Fibroblast of skin of back (primary cell): ENCODE data around the gene HFE.
"Not testable (repeated sequence)": the region's sequence is repeated elsewhere in the genome, so short reads cannot be mapped to it uniquely, and the experiment has no call there.

ENCODE experiments used
- DNase-seq: peaks from one replicate; pipeline ENCODE4 v3.0.0-alpha.2; 2013

HFE gene

GRCh38 chr6:26113570-26113969 is 26.3 kb downstream of the HFE start:
- DNase-seq = no peak

- DNase-seq = no peak
Measured at GRCh38 chr6:26115226-26115625, 28.0 kb downstream of the HFE start.

GRCh38 chr6:26116267-26116666 is 29.0 kb downstream of the HFE start:
- no peak for DNase-seq

GRCh38 chr6:26118999-26119398 is 31.8 kb downstream of the HFE start:
- DNase-seq = no peak

- DNase-seq = not testable (repeated sequence)
Measured at GRCh38 chr6:26120115-26120514, 32.9 kb downstream of the HFE start.

DNA sequence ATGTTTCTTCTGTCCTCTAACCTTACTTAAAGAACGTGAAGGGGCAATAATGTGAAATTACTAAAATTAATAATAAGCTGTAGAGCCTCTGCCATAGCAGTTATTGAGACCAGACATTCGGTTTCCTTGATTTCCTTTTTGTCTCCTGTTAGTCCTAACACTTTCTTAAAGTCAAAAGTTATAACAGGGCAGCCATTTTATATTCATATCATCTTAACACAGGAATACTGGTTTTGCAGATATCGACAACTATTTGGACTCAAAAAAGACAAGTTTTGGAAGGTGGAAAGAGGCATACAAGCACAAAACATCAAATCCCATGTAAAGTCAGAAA is 33.5 kb downstream of the HFE start:
- DNase-seq = no peak

DNA sequence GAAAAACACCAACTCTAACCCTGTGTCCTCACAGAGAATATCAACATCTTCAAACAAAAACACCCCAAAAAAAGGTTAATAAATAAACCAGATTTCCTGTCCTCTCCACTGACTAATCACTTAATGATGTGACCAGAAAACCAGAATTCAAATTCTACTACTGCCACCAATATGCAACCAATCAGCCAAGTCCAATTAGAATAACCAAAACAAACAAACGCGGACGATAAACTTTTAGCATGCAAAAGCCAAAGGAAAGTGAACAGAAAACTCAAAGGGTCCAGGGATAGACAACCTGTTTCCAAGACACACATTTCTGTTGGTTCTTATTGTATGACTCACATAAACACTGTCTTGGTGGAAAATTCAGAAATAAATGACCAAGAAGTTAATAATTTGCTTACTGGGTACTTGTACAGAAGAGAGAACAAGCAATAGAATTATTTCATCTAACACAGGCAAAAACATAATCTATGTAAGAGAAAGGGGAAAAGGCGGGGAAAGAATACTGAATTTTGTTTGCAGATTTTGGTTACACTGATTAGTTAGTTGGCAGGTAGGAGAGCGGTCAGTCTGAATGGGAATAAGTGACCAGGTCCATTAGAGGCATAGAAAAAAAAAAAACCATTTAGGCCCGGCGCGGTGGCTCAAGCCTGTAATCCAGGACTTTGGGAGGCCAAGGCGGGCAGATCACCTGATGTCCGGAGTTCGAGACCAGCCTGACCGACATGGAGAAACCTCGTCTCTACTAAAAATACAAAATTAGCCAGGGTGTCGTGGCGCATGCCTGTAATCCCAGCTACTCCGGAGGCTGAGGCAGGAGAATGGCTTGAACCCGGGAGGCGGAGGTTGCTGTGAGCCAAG is 34.1 kb downstream of the HFE start:
- DNase-seq = no peak

DNA sequence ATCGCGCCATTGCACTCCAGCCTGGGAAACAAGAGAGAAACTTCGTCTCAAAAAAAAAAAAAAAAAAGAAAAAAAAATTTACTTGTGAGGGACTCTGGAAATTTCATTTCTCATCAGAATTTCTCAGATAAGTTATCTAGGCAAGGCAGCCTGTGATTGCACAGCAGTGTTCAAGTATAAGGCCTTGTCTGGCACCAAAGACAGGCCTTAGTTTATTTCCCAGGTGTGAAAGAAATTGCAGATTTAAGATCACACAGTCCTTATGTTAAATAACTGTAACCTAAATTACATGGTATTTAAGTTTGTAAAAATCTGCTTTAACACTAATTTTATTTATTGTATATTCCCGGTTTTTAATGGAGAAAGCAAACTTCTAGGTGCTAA is 34.8 kb downstream of the HFE start:
- no peak for DNase-seq

GRCh38 chr6:26122402-26122792 is 35.2 kb downstream of the HFE start:
- DNase-seq = peak; percentile 45

GRCh38 chr6:26122793-26123674 is 35.8 kb downstream of the HFE start:
- peak; percentile 99 for DNase-seq

- no peak for DNase-seq
Measured at GRCh38 chr6:26123675-26123946, 36.4 kb downstream of the HFE start.

GRCh38 chr6:26123947-26124780 is 36.9 kb downstream of the HFE start:
- DNase-seq = peak; percentile 99

- DNase-seq = peak; percentile 23
Measured at GRCh38 chr6:26124781-26125685, 37.8 kb downstream of the HFE start.

GRCh38 chr6:26126394-26127235 is 39.4 kb downstream of the HFE start:
- DNase-seq = no peak

GRCh38 chr6:26128013-26128771 is 41.0 kb downstream of the HFE start:
- no peak for DNase-seq

GRCh38 chr6:26129656-26130055 is 42.4 kb downstream of the HFE start:
- no peak for DNase-seq

GRCh38 chr6:26130581-26131249 is 43.5 kb downstream of the HFE start:
- no peak for DNase-seq

GRCh38 chr6:26131618-26132017 is 44.4 kb downstream of the HFE start:
- no peak for DNase-seq

DNA sequence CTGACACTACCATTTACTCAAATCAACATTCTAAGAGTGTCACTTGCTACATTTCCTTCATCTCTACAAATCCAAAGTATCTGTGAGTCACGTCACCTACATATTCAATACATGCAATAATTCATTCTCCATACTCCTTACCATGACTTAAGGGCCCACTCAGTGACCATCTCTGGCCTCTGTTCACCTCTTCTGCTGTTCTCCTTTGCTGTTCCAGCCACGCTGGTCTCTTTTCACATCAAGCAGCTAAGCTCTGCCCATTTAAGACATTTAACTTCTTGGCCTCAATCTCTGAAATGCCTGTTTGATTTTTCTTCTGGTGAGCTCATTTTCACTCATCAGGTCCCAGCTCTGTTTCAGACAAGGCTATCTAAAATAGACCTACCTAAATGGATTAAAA is 46.5 kb downstream of the HFE start:
- no peak for DNase-seq

GRCh38 chr6:26136321-26136720 is 49.1 kb downstream of the HFE start:
- DNase-seq = no peak
